ENCODE data around the gene PXDN.

- TF ChIP-seq CREB5 (CRISPR knock-in tag; IDR thresholded peaks at IDR 0.05; ENCODE audit: low read depth) = no peak
- TF ChIP-seq ZFP3 (CRISPR knock-in tag; IDR thresholded peaks at IDR 0.05) = no peak
- no peak for TF ChIP-seq TCF4 (CRISPR knock-in tag; IDR thresholded peaks at IDR 0.05; ENCODE audit: borderline replicate concordance)
- TF ChIP-seq PATZ1 (CRISPR knock-in tag; IDR thresholded peaks at IDR 0.05; ENCODE audit: borderline replicate concordance) = no peak
- no peak for TF ChIP-seq CSDC2 (CRISPR knock-in tag; IDR thresholded peaks at IDR 0.05)
- no peak for TF ChIP-seq ZNF565 (CRISPR knock-in tag; conservative IDR thresholded peaks at IDR 0.05; ENCODE audit: low read depth)
- TF ChIP-seq TSHZ2 (CRISPR knock-in tag; IDR thresholded peaks at IDR 0.05) = no peak
- TF ChIP-seq ZC3H10 (CRISPR knock-in tag; IDR thresholded peaks at IDR 0.05) = no peak
- TF ChIP-seq TOX (CRISPR knock-in tag; IDR thresholded peaks at IDR 0.05; ENCODE audit: borderline replicate concordance) = no peak
- no peak for TF ChIP-seq RARB (CRISPR knock-in tag; IDR thresholded peaks at IDR 0.05)
- TF ChIP-seq ZNF70 (CRISPR knock-in tag; IDR thresholded peaks at IDR 0.05) = no peak
- no peak for TF ChIP-seq ISL1 (CRISPR knock-in tag; IDR thresholded peaks at IDR 0.05)
- TF ChIP-seq ESRRG (CRISPR knock-in tag; IDR thresholded peaks at IDR 0.05) = no peak
- no peak for TF ChIP-seq GLIS3 (CRISPR knock-in tag; IDR thresholded peaks at IDR 0.05)
These were observed 162.2 kb downstream of the PXDN start for GRCh38 chr2:1581965-1582625.
